ENCODE results near the gene DNAI7.

The DNAI7 gene

GRCh38 chr12:25184132-25184531 lies 10.8 kb downstream of the DNAI7 start:
- DNase-seq (ENCODE audit: low read depth in 1 of 2, low spot score in 1 of 2): no peak

- no peak for DNase-seq (ENCODE audit: low read depth in 1 of 2, low spot score in 1 of 2)
Observed at GRCh38 chr12:25182765-25183164, 12.2 kb downstream of the DNAI7 start.

DNA sequence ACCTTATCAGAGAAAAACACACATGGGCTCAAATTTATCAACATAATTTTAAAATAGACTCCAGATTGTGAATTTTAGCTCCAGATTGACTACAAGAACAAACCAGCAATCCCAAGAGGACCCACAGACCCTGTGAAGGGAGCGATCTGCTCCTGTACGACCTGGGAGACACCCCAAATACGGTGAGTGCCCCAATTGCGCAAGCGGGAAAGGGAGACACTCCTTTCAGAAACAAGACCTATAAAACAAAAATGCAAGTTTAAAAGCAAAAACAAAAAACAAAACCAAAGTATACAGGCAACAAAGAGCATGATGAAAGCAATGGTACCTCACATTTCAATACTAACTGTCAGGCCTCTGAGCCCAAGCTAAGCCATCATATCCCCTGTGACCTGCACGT lies 32.1 kb downstream of the DNAI7 start:
- DNase-seq (ENCODE audit: low read depth in 1 of 2, low spot score in 1 of 2): no peak

- DNase-seq (ENCODE audit: low read depth in 1 of 2, low spot score in 1 of 2): no peak
Observed at GRCh38 chr12:25156061-25156460, 38.9 kb downstream of the DNAI7 start.

- DNase-seq (ENCODE audit: low read depth in 1 of 2, low spot score in 1 of 2): no peak
Observed at GRCh38 chr12:25155022-25155576, 39.9 kb downstream of the DNAI7 start.

- DNase-seq (ENCODE audit: low read depth in 1 of 2, low spot score in 1 of 2): no peak
Observed at GRCh38 chr12:25152055-25152454, 42.9 kb downstream of the DNAI7 start.

GRCh38 chr12:25151476-25151875 lies 43.5 kb downstream of the DNAI7 start:
- DNase-seq (ENCODE audit: low read depth in 1 of 2, low spot score in 1 of 2): no peak

GRCh38 chr12:25146686-25147085 lies 48.3 kb downstream of the DNAI7 start:
- DNase-seq (ENCODE audit: low read depth in 1 of 2, low spot score in 1 of 2): no peak

DNA sequence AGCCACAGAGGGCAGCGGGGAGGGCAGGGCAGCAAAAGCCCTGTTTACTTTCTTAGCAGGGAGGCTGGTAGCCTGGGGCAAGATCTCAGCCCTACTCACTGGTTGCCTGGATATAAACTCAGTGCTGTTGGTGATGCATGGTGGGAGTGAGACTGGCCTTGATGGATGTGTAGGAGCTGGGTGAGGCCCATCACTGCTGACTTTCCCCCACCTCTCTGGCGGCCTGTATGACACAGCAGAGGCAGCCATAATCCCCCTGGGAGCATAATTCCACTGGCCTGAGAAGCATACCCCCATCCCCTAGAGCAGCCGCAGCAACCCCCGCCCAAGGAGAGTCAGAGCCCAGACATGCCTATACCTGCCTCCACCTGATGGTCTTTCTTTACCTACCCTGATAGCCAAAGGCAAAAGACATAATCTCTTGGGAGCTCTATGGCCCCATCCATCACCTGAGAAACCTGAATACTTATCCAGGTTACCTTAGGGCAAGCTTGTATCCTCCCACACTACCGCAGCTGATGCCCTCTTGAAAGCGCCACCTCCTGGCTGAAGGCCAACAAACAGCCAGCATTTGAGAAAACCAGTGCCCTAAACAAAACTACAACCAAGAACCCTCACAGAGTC lies 59.3 kb downstream of the DNAI7 start:
- no peak for DNase-seq (ENCODE audit: low read depth in 1 of 2, low spot score in 1 of 2)

DNA sequence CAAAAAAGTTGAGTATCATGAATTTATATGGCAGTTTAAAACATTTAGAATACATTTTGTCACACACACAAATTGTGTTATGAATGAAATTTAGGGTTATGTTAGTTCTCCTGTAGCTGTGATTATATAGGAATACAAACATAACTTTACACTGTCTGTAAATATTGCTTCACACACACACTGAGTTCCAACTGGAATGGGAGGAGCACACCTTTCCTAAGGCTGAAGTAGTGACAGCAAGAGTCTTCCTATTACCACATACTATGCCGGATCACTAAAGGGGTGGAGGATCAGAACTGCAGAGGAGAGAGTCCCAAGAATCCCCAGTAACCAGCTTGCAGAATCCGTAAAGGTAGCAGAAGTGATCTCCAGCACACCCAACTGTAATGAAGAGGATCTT lies 63.7 kb downstream of the DNAI7 start:
- DNase-seq (ENCODE audit: low read depth in 1 of 2, low spot score in 1 of 2): no peak

DNA sequence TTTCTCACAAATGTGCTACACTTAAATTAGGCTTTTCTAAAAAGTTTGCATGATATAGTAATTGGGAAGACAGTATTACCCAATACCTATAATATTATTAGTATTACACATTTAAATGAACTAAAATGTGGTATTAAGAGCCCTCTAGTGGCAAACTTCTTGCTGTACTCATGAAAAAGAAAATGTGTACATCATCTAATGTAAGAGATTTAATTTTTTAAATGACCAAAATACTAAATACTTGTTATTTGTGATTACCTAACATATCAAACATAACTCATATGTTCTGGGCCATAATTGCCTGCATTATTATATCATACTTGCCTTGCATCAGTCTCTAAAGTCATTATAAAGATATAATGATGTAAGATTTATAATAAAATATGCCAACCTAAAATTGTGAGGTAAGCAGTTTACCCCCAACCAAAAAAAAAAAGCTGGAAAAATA lies 64.2 kb downstream of the DNAI7 start:
- DNase-seq (ENCODE audit: low read depth in 1 of 2, low spot score in 1 of 2): no peak

DNA sequence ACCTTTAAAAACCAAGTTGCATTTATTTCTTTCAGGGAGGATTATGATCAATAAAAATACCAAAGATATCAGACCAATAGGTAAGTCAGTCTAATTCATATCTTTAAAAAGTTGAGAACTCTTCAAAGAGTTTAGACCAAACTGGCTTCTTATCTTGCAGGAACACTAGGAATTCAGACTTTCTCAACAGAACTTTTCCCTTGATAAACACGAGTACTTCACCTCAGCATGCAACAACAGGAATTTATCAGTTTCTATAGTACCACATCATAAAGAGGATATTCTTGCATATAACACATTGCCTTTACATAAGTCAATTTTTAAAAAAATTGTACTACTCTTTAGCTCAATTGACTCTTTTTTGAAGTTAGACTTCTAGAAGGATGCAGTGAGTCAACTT lies 68.2 kb downstream of the DNAI7 start:
- DNase-seq (ENCODE audit: low read depth in 1 of 2, low spot score in 1 of 2): no peak

DNA sequence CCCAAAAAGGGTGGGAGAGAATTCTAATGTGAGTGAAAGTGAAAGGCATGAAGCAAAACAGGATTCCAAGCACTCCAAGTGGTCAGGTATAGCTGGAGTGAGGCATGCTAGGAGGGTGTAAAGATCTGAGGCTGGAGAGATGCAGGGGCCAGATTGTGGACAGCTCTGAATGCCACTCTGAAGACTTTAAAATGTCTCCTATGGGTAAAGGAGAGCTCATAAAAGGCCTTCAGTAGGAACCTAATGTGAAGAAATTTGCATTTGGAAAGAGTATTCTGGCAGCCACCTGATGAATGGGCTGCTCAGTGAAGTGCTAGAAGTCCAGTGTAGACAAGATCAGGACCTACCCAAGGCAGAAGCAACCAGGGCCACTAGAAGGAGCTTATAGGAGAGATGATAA lies 68.9 kb downstream of the DNAI7 start:
- DNase-seq (ENCODE audit: low read depth in 1 of 2, low spot score in 1 of 2): no peak

DNA sequence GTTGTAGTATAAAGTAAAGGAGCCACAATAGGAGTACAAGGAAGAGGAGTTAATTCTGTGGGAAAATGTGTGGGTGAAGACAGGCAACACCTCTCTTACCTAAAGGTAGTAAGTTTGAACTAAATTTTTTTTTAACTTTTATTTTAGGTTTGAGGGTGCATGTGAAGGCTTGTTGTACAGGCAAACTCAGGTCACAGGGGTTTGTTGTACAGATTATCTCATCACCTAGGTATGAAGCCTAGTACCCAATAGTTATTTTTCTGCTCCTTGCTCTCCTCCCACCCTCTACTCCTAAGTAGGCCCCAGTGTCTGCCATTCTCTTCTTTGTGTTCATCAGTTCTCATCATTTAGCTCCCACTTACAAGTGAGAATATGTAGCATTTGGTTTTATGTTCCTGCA lies 70.5 kb downstream of the DNAI7 start:
- no peak for DNase-seq (ENCODE audit: low read depth in 1 of 2, low spot score in 1 of 2)

DNA sequence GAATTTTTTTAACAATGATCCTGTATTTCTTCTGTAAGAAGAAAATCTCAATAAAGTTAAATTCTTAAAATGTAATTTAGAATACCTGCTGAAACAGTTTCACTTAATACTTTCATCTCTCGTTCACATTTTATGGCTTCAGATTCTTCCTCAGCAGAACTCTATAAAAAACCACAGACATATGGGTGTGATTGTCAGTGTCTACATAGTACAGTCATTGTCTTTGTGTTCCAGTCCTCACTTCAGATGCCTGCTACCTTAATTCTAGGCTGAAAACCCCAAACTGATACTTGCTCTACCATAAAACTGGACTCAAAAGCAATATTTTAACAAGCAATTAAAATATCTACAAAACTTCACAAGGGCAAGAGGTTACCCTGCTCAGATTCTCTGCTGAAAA lies 71.8 kb downstream of the DNAI7 start:
- no peak for DNase-seq (ENCODE audit: low read depth in 1 of 2, low spot score in 1 of 2)

DNA sequence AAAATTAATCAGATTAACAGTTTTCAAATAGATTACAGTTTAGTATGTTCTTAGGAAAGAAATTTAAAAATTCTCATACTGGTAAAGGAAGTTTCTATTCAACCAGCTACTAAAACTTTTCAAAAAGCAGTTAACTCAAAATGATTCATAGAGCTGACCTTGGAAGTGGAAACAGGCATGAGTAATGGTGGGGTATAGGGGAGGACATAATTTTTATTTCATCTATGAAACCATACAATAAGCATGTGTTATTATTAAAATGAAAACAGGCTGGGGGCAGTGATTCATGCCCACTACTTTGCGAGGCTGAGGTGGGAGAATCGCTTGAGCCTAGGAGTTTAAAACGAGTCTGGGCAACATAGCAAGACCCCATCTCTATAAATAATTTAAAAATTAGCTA lies 73.0 kb downstream of the DNAI7 start:
- no peak for DNase-seq (ENCODE audit: low read depth in 1 of 2, low spot score in 1 of 2)

DNA sequence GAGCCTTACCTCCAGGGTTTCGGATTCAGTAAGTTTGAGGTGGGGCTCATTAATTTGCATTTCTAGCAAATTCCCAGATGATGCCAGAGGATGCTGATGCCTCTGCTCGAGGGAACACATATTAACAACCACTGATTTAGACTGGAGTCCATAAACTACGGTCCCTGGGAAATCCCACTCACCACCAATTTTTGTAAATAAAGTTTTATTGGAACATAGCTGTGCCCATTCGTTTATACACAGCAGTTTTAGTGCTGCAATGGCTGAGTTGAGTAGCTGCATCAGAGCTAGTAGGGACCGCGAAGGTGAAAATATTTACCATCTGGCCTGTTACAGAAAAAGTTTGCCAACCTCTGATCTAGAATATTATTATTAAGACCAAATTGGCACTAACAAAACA lies 73.8 kb downstream of the DNAI7 start:
- no peak for DNase-seq (ENCODE audit: low read depth in 1 of 2, low spot score in 1 of 2)

- no peak for DNase-seq (ENCODE audit: low read depth in 1 of 2, low spot score in 1 of 2)
Observed at GRCh38 chr12:25119020-25119419, 75.9 kb downstream of the DNAI7 start.

- DNase-seq (ENCODE audit: low read depth in 1 of 2, low spot score in 1 of 2): no peak
Observed at GRCh38 chr12:25115677-25116076, 79.3 kb downstream of the DNAI7 start.

DNA sequence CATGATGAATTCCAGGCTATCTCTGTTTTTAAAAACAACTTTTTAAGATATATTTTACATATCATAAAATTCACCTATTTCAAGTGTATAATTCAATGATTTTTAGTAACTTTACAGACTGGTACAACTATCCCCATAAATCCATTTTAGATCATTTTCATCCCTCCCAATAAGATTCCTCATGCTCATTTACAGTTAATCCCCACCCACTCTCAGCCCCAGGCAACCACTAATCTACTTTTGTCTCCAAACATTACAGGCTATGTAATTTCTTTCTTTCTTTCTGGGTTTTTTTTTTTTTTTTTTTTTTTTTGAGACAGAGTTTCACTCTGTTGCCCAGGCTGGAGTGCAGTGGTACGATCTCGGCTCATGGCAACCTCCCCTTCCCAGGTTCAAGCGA lies 81.3 kb downstream of the DNAI7 start:
- no peak for DNase-seq (ENCODE audit: low read depth in 1 of 2, low spot score in 1 of 2)

GRCh38 chr12:25110260-25110659 lies 84.7 kb downstream of the DNAI7 start:
- no peak for DNase-seq (ENCODE audit: low read depth in 1 of 2, low spot score in 1 of 2)

DNA sequence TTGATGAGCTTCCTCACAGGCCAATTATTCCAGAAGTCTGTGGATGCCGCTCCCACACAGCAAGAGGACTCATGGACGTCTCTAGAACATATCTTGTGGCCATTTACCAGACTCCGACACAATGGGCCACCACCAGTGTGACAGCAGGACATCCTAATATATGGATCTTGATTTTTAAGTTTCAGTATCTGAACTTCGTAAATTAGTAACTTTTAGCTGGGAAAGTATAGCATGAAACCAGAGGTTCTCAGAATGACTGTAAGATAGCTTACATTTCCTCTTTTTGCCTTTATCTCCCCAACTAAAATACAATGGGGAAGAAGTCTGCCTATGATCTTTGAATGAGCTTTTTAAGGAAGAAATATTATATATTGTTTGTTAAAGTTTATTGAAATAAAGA lies 87.0 kb downstream of the DNAI7 start:
- DNase-seq (ENCODE audit: low read depth in 1 of 2, low spot score in 1 of 2): no peak

- DNase-seq (ENCODE audit: low read depth in 1 of 2, low spot score in 1 of 2): no peak
Observed at GRCh38 chr12:25106818-25107217, 88.1 kb downstream of the DNAI7 start.
